DOHH2 (cell line): Measurements from ENCODE around the gene CELA2A.

Source experiments
- CTCF ChIP-seq: fragments of 200-600 bp; sonication (generic); IDR thresholded peaks from one replicate; pipeline ENCODE4 v1.5.1; 2014; ENCODE audit warnings: antibody characterized with exemption, mild to moderate bottlenecking, low read depth, low read length; ENCODE audit not compliant: poor library complexity, severe bottlenecking
- EZH2phosphoT487 ChIP-seq: fragments of 200-600 bp; sonication (generic); IDR thresholded peaks from 2 replicates; pipeline ENCODE4 v1.6.1; 2017; ENCODE audit warnings: borderline replicate concordance, mild to moderate bottlenecking, antibody characterized with exemption, low read length, moderate library complexity, mixed read lengths

GRCh38 chr1:15441247-15441646, 15.3 kb upstream of the CELA2A start:
- no peak for TF ChIP-seq CTCF
- TF ChIP-seq EZH2phosphoT487, result no peak
